ENCODE measurements around the gene F3.

F3 gene

DNA sequence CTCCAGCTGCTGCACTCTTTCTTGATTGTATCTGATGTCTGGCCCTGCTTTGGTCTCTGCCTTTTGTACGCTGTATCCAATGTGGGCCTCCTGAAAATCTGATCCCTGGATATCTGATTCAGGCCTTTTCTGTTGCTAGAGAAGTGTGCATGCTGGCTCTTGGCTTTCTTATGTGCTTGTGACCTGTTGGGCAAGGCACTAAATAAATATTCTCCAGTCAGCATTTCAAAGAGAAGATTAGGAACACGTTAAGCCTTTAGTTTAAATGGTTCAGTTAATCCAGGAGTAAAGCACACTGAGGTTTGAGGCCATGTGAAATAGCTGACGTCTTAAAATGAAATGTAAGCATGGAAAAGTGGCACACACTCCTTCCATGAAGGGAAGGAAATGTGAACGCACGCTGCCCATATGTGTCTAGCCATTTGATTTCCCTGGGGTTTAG lies 9.3 kb upstream of the F3 start:
- TF ChIP-seq, protein P1, sequence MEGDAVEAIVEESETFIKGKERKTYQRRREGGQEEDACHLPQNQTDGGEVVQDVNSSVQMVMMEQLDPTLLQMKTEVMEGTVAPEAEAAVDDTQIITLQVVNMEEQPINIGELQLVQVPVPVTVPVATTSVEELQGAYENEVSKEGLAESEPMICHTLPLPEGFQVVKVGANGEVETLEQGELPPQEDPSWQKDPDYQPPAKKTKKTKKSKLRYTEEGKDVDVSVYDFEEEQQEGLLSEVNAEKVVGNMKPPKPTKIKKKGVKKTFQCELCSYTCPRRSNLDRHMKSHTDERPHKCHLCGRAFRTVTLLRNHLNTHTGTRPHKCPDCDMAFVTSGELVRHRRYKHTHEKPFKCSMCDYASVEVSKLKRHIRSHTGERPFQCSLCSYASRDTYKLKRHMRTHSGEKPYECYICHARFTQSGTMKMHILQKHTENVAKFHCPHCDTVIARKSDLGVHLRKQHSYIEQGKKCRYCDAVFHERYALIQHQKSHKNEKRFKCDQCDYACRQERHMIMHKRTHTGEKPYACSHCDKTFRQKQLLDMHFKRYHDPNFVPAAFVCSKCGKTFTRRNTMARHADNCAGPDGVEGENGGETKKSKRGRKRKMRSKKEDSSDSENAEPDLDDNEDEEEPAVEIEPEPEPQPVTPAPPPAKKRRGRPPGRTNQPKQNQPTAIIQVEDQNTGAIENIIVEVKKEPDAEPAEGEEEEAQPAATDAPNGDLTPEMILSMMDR (IDR thresholded peaks at IDR 0.05; ENCODE audit: insufficient read depth, missing control alignments): no peak
- DNase-seq (ENCODE audit: insufficient read length, low spot score) (no peak), FAIRE-seq (no peak)

DNA sequence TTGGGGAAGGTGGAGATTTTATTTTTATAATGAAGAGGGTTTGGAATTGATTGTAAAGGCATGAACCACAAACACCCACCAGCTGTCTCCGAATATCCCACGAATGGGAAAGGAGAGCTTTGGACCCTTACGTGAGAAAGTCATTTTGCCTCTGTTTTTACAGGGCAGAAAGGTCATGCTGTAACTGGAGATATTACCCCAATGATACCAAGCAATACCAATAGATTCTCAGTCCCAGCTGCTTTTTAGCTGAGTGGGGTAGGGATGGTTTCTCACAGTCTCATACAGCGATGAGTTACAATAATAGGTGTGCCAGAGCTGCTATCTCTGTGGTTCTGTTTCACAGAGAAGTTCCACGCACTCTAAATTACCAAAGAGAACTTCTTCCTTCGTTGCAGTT lies 8.8 kb upstream of the F3 start:
- FAIRE-seq (no peak), DNase-seq (ENCODE audit: insufficient read length, low spot score) (no peak)
- TF ChIP-seq, protein P1 (IDR thresholded peaks at IDR 0.05; ENCODE audit: insufficient read depth, missing control alignments): no peak

DNA sequence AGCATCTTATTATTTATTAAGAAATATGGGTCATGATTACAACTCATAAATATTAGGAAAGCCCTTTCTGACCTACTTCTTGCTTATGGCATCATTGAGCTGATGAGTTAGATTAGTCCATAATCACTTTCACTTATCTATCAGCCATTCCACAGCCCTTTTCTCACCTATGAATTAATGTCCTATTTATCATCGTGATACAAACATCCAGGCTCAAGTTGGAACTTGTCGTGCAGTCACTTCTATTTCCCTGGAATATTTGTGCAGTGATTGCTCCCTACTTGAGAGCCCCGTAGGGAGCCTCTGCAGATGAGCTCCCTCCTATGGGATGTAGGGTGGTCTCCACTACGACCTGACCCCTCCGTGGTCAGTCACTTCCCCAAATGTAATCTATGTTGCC lies 8.1 kb upstream of the F3 start:
- DNase-seq (ENCODE audit: insufficient read length, low spot score): no peak
- FAIRE-seq: no peak
- TF ChIP-seq, protein P1 (IDR thresholded peaks at IDR 0.05; ENCODE audit: insufficient read depth, missing control alignments): no peak

DNA sequence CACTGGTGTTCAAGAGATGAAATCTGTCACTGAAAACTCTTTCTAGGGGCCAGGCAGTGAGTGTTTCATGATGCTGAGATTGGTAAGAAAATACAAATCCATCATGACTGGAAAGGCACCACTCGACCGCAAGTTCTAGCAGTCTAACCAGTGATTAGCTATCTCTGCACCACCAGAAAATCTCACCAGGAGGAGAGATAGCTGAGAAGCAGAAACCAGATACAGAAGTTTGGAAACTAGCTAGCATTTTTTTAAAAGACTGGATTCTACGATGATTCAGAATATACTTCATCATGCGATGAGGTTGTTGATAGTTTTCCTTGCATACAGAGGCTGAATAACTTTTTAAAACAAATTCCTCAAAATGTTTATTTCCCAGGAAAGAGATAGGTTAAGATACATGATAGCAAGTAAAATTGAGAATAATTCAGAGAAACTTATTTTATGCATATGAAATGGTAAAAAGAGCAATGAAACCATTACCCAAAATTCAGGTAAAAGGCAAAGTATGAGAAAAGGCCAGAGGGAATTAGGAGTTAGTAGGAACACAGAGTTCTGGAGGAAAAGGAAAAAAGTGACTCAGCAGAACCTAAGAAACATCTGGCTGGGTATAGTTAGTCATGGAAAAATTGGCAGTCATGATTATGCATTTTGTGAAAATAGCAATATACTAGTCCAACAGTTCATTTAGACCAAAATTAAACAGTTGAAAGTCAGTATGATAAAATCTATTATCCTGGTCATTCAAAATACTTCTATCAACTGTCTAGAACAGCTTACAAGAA lies 3.3 kb upstream of the F3 start:
- FAIRE-seq: no peak
- DNase-seq (ENCODE audit: insufficient read length, low spot score): no peak
- TF ChIP-seq, protein P1 (IDR thresholded peaks at IDR 0.05; ENCODE audit: insufficient read depth, missing control alignments): no peak

DNA sequence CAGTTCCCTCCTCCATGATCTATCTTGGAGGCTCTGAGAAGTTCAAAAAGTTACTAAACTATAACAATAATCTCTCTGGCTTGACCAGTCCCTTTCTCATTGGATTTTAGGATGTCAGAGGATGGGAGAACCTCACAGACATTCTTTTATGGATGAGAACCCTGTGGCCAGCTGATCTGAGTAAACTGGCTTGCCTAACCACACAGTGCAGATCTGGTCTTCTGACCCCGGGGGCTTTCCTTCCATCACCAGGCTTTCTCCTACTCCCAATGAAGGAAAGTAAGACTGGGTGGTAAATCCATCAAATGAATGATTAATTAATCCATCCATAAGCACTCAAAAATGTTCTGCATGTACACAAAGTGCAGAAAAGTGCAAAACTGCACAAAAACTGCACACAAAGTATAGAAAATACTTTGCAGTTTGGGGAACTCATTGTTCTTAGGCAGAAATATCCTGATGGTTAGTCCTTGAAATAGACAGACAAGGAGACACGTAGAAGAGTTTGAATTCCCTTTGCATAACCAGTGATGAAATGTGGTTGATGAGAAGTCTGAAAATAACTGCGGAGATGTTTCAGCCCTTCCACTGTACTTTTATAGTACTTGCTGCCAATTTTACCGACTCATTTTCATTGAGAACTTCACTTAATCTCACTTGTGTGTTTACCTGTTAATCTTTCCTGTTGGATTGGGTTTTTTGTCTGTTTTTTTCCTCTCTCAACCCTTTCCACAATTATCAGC lies 2.5 kb upstream of the F3 start:
- TF ChIP-seq, protein P1 (IDR thresholded peaks at IDR 0.05; ENCODE audit: insufficient read depth, missing control alignments): no peak
- DNase-seq (ENCODE audit: insufficient read length, low spot score): no peak
- FAIRE-seq: no peak

DNA sequence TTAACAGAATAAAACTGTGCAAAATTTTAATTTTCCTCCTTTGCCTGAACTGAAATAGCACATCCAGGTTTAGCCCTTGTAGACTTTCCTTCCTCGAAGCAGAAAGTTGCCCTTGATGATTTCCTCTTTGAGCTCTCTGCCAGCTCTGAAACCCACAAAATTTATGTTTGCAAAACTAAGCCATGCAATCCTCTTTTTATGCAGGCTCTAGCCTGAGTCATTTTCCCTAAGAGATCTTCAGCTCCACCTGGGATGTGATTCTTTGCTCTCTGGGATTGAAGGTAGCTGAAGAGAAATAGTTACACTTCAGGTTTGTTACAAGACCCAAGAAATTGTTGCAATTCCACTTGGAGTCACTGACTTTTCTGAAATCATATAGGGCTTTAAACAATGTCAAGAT lies 1.4 kb upstream of the F3 start:
- no peak for DNase-seq (ENCODE audit: insufficient read length, low spot score)
- TF ChIP-seq, protein P1 (IDR thresholded peaks at IDR 0.05; ENCODE audit: insufficient read depth, missing control alignments): no peak
- FAIRE-seq: no peak

Measured in D721Med (cell line).